HG03103 (cell line): Measurements from ENCODE around the gene PSMG1.
"Not testable (repeated sequence)": the region's sequence is repeated elsewhere in the genome, so short reads cannot be mapped to it uniquely, and the experiment has no call there.

Experiments used
- ATAC-seq: cut with Tn5 transposase; IDR thresholded peaks from one replicate; pipeline ENCODE4 v1.9.1; 2021; ENCODE audit warnings: low read depth; ENCODE audit not compliant: unreplicated experiment

Gene PSMG1

GRCh38 chr21:39159342-39160063 is 23.7 kb downstream of the PSMG1 start:
- ATAC-seq, result no peak

GRCh38 chr21:39157241-39157640 is 26.0 kb downstream of the PSMG1 start:
- ATAC-seq, result not testable (repeated sequence)

GRCh38 chr21:39156024-39156423 is 27.2 kb downstream of the PSMG1 start:
- ATAC-seq, result no peak

GRCh38 chr21:39155578-39155977 is 27.7 kb downstream of the PSMG1 start:
- ATAC-seq, result no peak

GRCh38 chr21:39153842-39154241 is 29.4 kb downstream of the PSMG1 start:
- ATAC-seq, result no peak

GRCh38 chr21:39153373-39153772 is 29.9 kb downstream of the PSMG1 start:
- no peak for ATAC-seq

- no peak for ATAC-seq
These were observed 31.0 kb downstream of the PSMG1 start for GRCh38 chr21:39152271-39152670.

- no peak for ATAC-seq
These were observed 32.4 kb downstream of the PSMG1 start for GRCh38 chr21:39150877-39151276.

- no peak for ATAC-seq
These were observed 32.9 kb downstream of the PSMG1 start for GRCh38 chr21:39150316-39150715.

- ATAC-seq, result no peak
These were observed 33.4 kb downstream of the PSMG1 start for GRCh38 chr21:39149882-39150281.

GRCh38 chr21:39148975-39149374 is 34.3 kb downstream of the PSMG1 start:
- no peak for ATAC-seq

GRCh38 chr21:39144191-39144590 is 39.1 kb downstream of the PSMG1 start:
- no peak for ATAC-seq

- ATAC-seq, result no peak
These were observed 40.3 kb downstream of the PSMG1 start for GRCh38 chr21:39142972-39143371.

- no peak for ATAC-seq
These were observed 41.7 kb downstream of the PSMG1 start for GRCh38 chr21:39141502-39141901.

GRCh38 chr21:39137248-39138178 is 45.7 kb downstream of the PSMG1 start:
- no peak for ATAC-seq

- no peak for ATAC-seq
These were observed 46.5 kb downstream of the PSMG1 start for GRCh38 chr21:39136711-39137110.

- not testable (repeated sequence) for ATAC-seq
These were observed 47.1 kb downstream of the PSMG1 start for GRCh38 chr21:39136138-39136537.

- ATAC-seq, result no peak
These were observed 48.9 kb downstream of the PSMG1 start for GRCh38 chr21:39134288-39134810.

GRCh38 chr21:39132248-39132647 is 51.0 kb downstream of the PSMG1 start:
- ATAC-seq, result no peak

GRCh38 chr21:39131791-39132190 is 51.5 kb downstream of the PSMG1 start:
- no peak for ATAC-seq

GRCh38 chr21:39127506-39127905 is 55.7 kb downstream of the PSMG1 start:
- ATAC-seq, result no peak

GRCh38 chr21:39126486-39126806 is 56.8 kb downstream of the PSMG1 start:
- no peak for ATAC-seq
